HepG2 (cell line): Measurements from ENCODE around the gene PTPRQ. TPM values are rescaled to one million over a fixed set of nuclear protein-coding genes. Genes with fewer than 3 reads are reported as not detected.

ENCODE experiments used
- ATAC-seq: fragments of 200-7000 bp; cut with Tn5 transposase; 3 replicates; pipeline ENCODE4 v1.9.1; 2020; ENCODE audit warnings: mild to moderate bottlenecking, moderate library complexity
- BruUV-seq: library from RNA; stranded (reverse); fragments of 400-500 nt; replicated peaks from 2 replicates; lab custom pipeline; 2021; lab: Mats Ljungman, UMichigan
- CTCF ChIA-PET: fragments of 300-600 bp; formaldehyde crosslinking; extraction: SDS; loops from one replicate; lab custom pipeline; 2021; ENCODE audit warnings: low total read pairs, inconsistent platforms, low intra/inter-chr PET ratio; lab: Yijun Ruan, JAX
- POLR2A ChIA-PET: fragments of 350-600 bp; sonication (Branson Sonifier 250); formaldehyde crosslinking; loops from one replicate; lab custom pipeline; 2020; ENCODE audit warnings: antibody characterized with exemption, inconsistent platforms; lab: Yijun Ruan, JAX
- DNase-seq: peaks from one replicate; pipeline ENCODE4 v3.0.0-alpha.2; 2015; ENCODE audit warnings: low spot score
- FAIRE-seq: peaks from 3 replicates; lab custom pipeline; 2011; peaks lifted over from hg19 to GRCh38; lab: Jason Lieb, UNC
- H2AFZ ChIP-seq: one replicate; pipeline ENCODE4 v1.6.1; 2011; ENCODE audit warnings: low read length, inconsistent platforms
- H3K27ac ChIP-seq: fragments of 300-600 bp; 3 replicates; pipeline ENCODE4 v1.8.0; 2011; ENCODE audit warnings: mixed run types, mild to moderate bottlenecking, mixed read lengths, low read length, inconsistent platforms; ENCODE audit not compliant: insufficient read depth; ENCODE audit errors: extremely low read length
- H3K27me3 ChIP-seq, 2 experiments: fragments of 200-600 bp in 1 of 2; 2 replicates in 1 of 2; 3 replicates in 1 of 2; pipeline versions ENCODE4 v1.6.0 to v1.8.0; 2011; ENCODE audit warnings: low read length in 2 of 2, mild to moderate bottlenecking in 2 of 2, moderate library complexity in 2 of 2, inconsistent platforms in 1 of 2; ENCODE audit not compliant: insufficient read depth in 2 of 2, control insufficient read depth in 1 of 2
- H3K36me3 ChIP-seq, 2 experiments: fragments of 200-600 bp in 1 of 2; replicated peaks in 1 of 2; 2 replicates in 1 of 2; 3 replicates in 1 of 2; pipeline versions ENCODE4 v1.5.1 to v1.8.0; 2011; ENCODE audit warnings: low read length in 2 of 2, inconsistent platforms in 1 of 2; ENCODE audit not compliant: insufficient read depth in 2 of 2, control insufficient read depth in 1 of 2
- H3K4me1 ChIP-seq: 2 replicates; pipeline ENCODE4 v1.5.1; 2012; ENCODE audit warnings: low read length, inconsistent platforms; ENCODE audit not compliant: insufficient read depth
- H3K4me2 ChIP-seq: 2 replicates; pipeline ENCODE4 v1.6.0; 2011; ENCODE audit warnings: low read depth, low read length, inconsistent platforms
- H3K4me3 ChIP-seq, 3 experiments: fragments of 200-600 bp in 1 of 3; sonication (generic), shearing (Covaris generic) in 1 of 3; replicated peaks in 1 of 3; 2 replicates each; pipeline ENCODE4 v1.5.1; 2011 to 2016; ENCODE audit warnings: low read length in 3 of 3, inconsistent platforms in 2 of 3, low read depth in 2 of 3, mild to moderate bottlenecking in 2 of 3, control low read depth in 1 of 3, mixed read lengths in 1 of 3; ENCODE audit not compliant: insufficient read depth in 1 of 3
- H3K79me2 ChIP-seq: one replicate; pipeline ENCODE4 v1.6.1; 2011; ENCODE audit warnings: low read length, inconsistent platforms; ENCODE audit not compliant: insufficient read depth
- H3K9ac ChIP-seq: 2 replicates; pipeline ENCODE4 v1.6.0; 2011; ENCODE audit warnings: mild to moderate bottlenecking, low read depth, low read length, inconsistent platforms; ENCODE audit not compliant: insufficient read depth
- H3K9me3 ChIP-seq: 2 replicates; pipeline ENCODE4 v1.5.1; 2012; ENCODE audit warnings: mild to moderate bottlenecking, low read length
- H4K20me1 ChIP-seq: 2 replicates; pipeline ENCODE4 v1.6.0; 2011; ENCODE audit warnings: inconsistent platforms, mild to moderate bottlenecking, low read length, moderate library complexity; ENCODE audit not compliant: insufficient read depth
- AKAP8 ChIP-seq: sonication (generic); formaldehyde crosslinking; IDR thresholded peaks from 2 replicates; pipeline ENCODE4 v1.5.1; 2020; ENCODE audit warnings: mild to moderate bottlenecking, missing genetic modification reagents
- CCDC6 ChIP-seq: sonication (generic); formaldehyde crosslinking; IDR thresholded peaks from 2 replicates; pipeline ENCODE4 v1.8.1; 2022; ENCODE audit warnings: mild to moderate bottlenecking, missing genetic modification reagents, moderate library complexity
- MAFF ChIP-seq: IDR thresholded peaks from 2 replicates; pipeline ENCODE4 v1.6.1; 2011; ENCODE audit warnings: low read depth, low read length, improper control_type of control experiment
- MAFK ChIP-seq, 2 experiments: IDR thresholded peaks in 1 of 2; conservative IDR thresholded peaks in 1 of 2; 2 replicates each; pipeline ENCODE4 v1.6.1; 2011; ENCODE audit warnings: improper control_type of control experiment in 2 of 2, low read length in 2 of 2
- MED8 ChIP-seq: sonication (generic); formaldehyde crosslinking; IDR thresholded peaks from 2 replicates; pipeline ENCODE4 v1.8.1; 2023; ENCODE audit warnings: mild to moderate bottlenecking, missing genetic modification reagents; ENCODE audit not compliant: insufficient replicate concordance
- NFE2L1 ChIP-seq: sonication (generic); formaldehyde crosslinking; IDR thresholded peaks from 2 replicates; pipeline ENCODE4 v1.4.0; 2020; ENCODE audit warnings: missing genetic modification reagents, mild to moderate bottlenecking, borderline replicate concordance
- THYN1 ChIP-seq: sonication (generic); formaldehyde crosslinking; IDR thresholded peaks from 2 replicates; pipeline ENCODE4 v1.8.1; 2023; ENCODE audit warnings: low read depth, mild to moderate bottlenecking, moderate library complexity, missing genetic modification reagents, borderline replicate concordance
- XBP1 ChIP-seq: sonication (generic); formaldehyde crosslinking; IDR thresholded peaks from 2 replicates; pipeline ENCODE4 v1.5.0; 2020; ENCODE audit warnings: missing genetic modification reagents
- ZC3H13 ChIP-seq: sonication (generic); formaldehyde crosslinking; IDR thresholded peaks from 2 replicates; pipeline ENCODE4 v1.8.1; 2023; ENCODE audit warnings: mild to moderate bottlenecking, missing genetic modification reagents, moderate library complexity
- ZFP62 ChIP-seq: sonication (generic); formaldehyde crosslinking; IDR thresholded peaks from 2 replicates; pipeline ENCODE4 v1.4.0; 2020; ENCODE audit warnings: missing genetic modification reagents
- ZNF20 ChIP-seq: sonication (generic); formaldehyde crosslinking; IDR thresholded peaks from 2 replicates; pipeline ENCODE4 v1.4.0; 2020; ENCODE audit warnings: mild to moderate bottlenecking, moderate library complexity, missing genetic modification reagents
- ZNF24 ChIP-seq: fragments of 450-650 bp; IDR thresholded peaks from 2 replicates; pipeline ENCODE4 v1.6.1; 2017; ENCODE audit warnings: antibody characterized with exemption, mild to moderate bottlenecking
- ZNF446 ChIP-seq: sonication (generic); formaldehyde crosslinking; IDR thresholded peaks from 2 replicates; pipeline ENCODE4 v1.5.0; 2020; ENCODE audit warnings: mild to moderate bottlenecking, missing genetic modification reagents
- WGBS: methylation state at CpG from one replicate; pipeline ENCODE4 v1.1.6; 2017; ENCODE audit warnings: low lambda C conversion rate; 5-methylcytosine and 5-hydroxymethylcytosine counted together
- in situ Hi-C: cut with HindIII; loops from 2 replicates; pipeline ENCODE4 v1.10.0; 2017; ENCODE audit warnings: low pct_unique_long_range_greater_than_20kb; ENCODE audit not compliant: extremely low pct_ligation_motif_present
- intact Hi-C: fragments of 100-400 bp; cut with micrococcal nuclease; formaldehyde crosslinking; loops from one replicate; pipeline ENCODE4 v1.10.0; 2022; ENCODE audit not compliant: unreplicated experiment
- polyA plus RNA-seq, 8 experiments: library from polyadenylated mRNA; depleted of rRNA in 3 of 8; stranded (reverse) in 7 of 8; unstranded in 1 of 8; fragments of >200 nt; fragmentation: Illumina TruSeq in 4 of 8; extraction: Trizol in 4 of 8; gene quantifications; 2 replicates each; pipeline versions ENCODE4 v1.2.1 to v1.2.3, GENCODE V29; 2011 to 2016; ENCODE audit warnings: low read depth in 4 of 8, missing spikeins in 1 of 8, mixed read lengths in 1 of 8; ENCODE audit not compliant: insufficient read depth in 1 of 8
- total RNA-seq, 5 experiments: library from RNA; depleted of rRNA; stranded (reverse); fragments of >200 nt; fragmentation: Illumina TruSeq; extraction: Trizol; gene quantifications; 2 replicates each; pipeline ENCODE4 v1.2.3, GENCODE V29; 2016; ENCODE audit warnings: low read depth in 1 of 5

PTPRQ gene
- total and polyA plus RNA-seq, 2 of the 13 experiments (the other 11 are each of a cell fraction or from before 2014, with no cell fraction given): not detected

DNA sequence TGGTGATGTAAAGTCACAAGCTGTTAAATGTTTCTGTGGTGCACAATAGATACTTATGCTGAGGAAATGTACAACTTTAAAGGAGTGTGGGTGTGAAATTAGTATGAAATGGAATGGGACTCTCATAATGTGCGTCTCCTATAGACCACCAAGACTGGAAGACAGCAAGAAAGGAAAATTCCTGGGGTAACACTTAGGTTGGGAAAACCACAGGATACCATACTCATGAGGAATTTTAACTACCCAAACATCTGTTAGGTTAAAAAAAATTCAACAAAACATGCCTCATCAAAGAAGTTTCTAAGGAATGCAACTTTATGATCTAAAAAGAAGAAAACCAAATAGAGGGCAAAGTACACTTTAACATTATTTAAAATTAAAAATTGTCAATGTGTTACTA lies 149.7 kb downstream of the PTPRQ start:
- FAIRE-seq: no peak
- ATAC-seq: no peak
- intact Hi-C loops: no loop called here

DNA sequence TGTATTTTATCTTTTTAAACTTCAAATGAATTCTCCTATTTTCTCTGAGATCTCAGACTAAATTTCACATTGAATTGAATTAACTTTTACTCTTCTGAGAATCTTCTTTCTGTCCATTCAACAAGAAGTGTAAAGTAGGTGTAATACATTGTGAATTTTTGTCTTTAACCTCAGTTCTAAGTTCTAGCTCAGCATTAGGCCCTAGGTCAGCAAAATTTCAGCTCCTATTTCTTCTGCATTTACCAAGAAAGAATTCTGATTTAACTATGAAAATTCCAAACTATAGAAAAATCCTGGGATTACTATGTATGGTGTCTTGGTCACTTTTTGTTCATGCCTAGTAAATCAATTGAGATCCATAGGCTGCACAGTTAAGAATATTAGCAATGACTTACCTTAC lies 152.5 kb downstream of the PTPRQ start:
- ATAC-seq (no peak), FAIRE-seq (no peak), DNase-seq (no peak)
- no TSS peak for BruUV-seq
- Histone ChIP-seq H3K4me2 (no peak overlapping the region), H3K9ac (no peak overlapping the region), H4K20me1 (no peaks in the 10 kb centered on the region), H2AFZ (no peak overlapping the region), H3K27ac (no peak overlapping the region), H3K27me3 (no peaks in the 10 kb centered on the region), H3K36me3 (no peaks in the 10 kb centered on the region), H3K79me2 (no peaks in the 10 kb centered on the region), H3K4me1 (no peaks in the 10 kb centered on the region), H3K4me3 (no peak overlapping the region), H3K9me3 (no peaks in the 10 kb centered on the region)
- ChIA-PET CTCF (no interaction called here), POLR2A (no interaction called here)
- in situ Hi-C loops: no loop called here
- intact Hi-C loops: loop anchor here (5.0 kb wide), 1 partner anchor 284 kb away; no protein-coding TSS in a partner anchor
- TF ChIP-seq ZC3H13: no peak
- TF ChIP-seq THYN1 (CRISPR knock-in tag): no peak
- peak; percentile 18 to 67; a peak in 2 of 4 replicates for TF ChIP-seq MAFK (conservative IDR thresholded peaks at IDR 0.05 in 1 of 2, IDR thresholded peaks at IDR 0.05 in 1 of 2; ENCODE audit: low read length in 2 of 2)
- peak; percentile 44; the same call in 1 of the 2 replicates for TF ChIP-seq MAFF

More for the DNA sequence above, 149.7 kb downstream of the PTPRQ start:
- Histone ChIP-seq H3K4me2 (no peak overlapping the region), H2AFZ (no peak overlapping the region), H3K79me2 (no peaks in the 10 kb centered on the region), H3K4me1 (no peaks in the 10 kb centered on the region), H3K9ac (no peak overlapping the region), H4K20me1 (no peaks in the 10 kb centered on the region), H3K36me3 (no peaks in the 10 kb centered on the region), H3K27me3 (no peaks in the 10 kb centered on the region), H3K4me3 (no peak overlapping the region), H3K9me3 (no peaks in the 10 kb centered on the region), H3K27ac (no peak overlapping the region)
- TF ChIP-seq ZNF20 (CRISPR knock-in tag) (no peak), MED8 (CRISPR knock-in tag) (no peak), XBP1 (no peak), NFE2L1 (CRISPR knock-in tag) (no peak), AKAP8 (CRISPR knock-in tag) (no peak), ZNF24 (no peak), CCDC6 (CRISPR knock-in tag) (no peak), ZFP62 (CRISPR knock-in tag) (no peak), ZNF446 (CRISPR knock-in tag) (no peak)
- WGBS: 0% methylated on average over 1 of the region's 1 CpG
- ChIA-PET POLR2A (no interaction called here), CTCF (no interaction called here)
- no peak for DNase-seq
- BruUV-seq: no TSS peak
- in situ Hi-C loops: no loop called here
